Transverse colon (tissue), 4 donors: Measurements from ENCODE around the gene SF1. TPM values are rescaled to one million over a fixed set of nuclear protein-coding genes. Genes with fewer than 3 reads are reported as not detected.

Source experiments
- DNase-seq: peaks from one replicate; pipeline ENCODE4 v3.0.0-alpha.2; 2019
- H3K27ac ChIP-seq, 4 donors: fragments of 200-600 bp; sonication (generic); 2 replicates each; pipeline ENCODE4 v1.5.1; 2016 to 2018; ENCODE audit warnings: inconsistent platforms in 4 of 4
- H3K27me3 ChIP-seq: fragments of 200-600 bp; sonication (generic); 2 replicates; pipeline ENCODE4 v1.5.1; 2017; ENCODE audit warnings: inconsistent platforms
- H3K36me3 ChIP-seq, 4 donors: fragments of 200-600 bp; sonication (generic); 2 replicates each; pipeline ENCODE4 v1.5.1; 2017 to 2019; ENCODE audit warnings: inconsistent platforms in 4 of 4
- H3K4me1 ChIP-seq, 4 donors: fragments of 200-600 bp; sonication (generic); 2 replicates each; pipeline ENCODE4 v1.5.1; 2017 to 2020; ENCODE audit warnings: inconsistent platforms in 4 of 4
- H3K4me3 ChIP-seq, 4 donors: fragments of 200-600 bp; sonication (generic); 1 replicate in 1 of 4; 2 replicates in 3 of 4; pipeline versions ENCODE4 v1.5.1 to v1.6.1; 2017 to 2019; ENCODE audit warnings: inconsistent platforms in 4 of 4
- H3K9me3 ChIP-seq, 2 donors: fragments of 200-600 bp; sonication (generic); 2 replicates each; pipeline ENCODE4 v1.5.1; 2017 to 2019; ENCODE audit warnings: inconsistent platforms in 2 of 2
- EP300 ChIP-seq: sonication (generic); formaldehyde crosslinking; IDR thresholded peaks from one replicate; pipeline ENCODE4 v1.6.1; 2017; ENCODE audit warnings: antibody characterized with exemption, low read depth
- POLR2A ChIP-seq: fragments of 450-650 bp; IDR thresholded peaks from one replicate; pipeline ENCODE4 v1.6.1; 2016; ENCODE audit warnings: antibody characterized with exemption, mild to moderate bottlenecking, moderate library complexity
- POLR2AphosphoS5 ChIP-seq, 3 donors: sonication (generic); formaldehyde crosslinking; IDR thresholded peaks; one replicate each; pipeline ENCODE4 v1.6.1; 2016; ENCODE audit warnings: antibody characterized with exemption in 3 of 3
- WGBS, 2 donors: methylation state at CpG; one replicate each; pipeline ENCODE4 v1.1.5; 2018; ENCODE audit warnings: low coverage in 1 of 2; 5-methylcytosine and 5-hydroxymethylcytosine counted together
- in situ Hi-C, 4 donors: fragments of 200-750 bp; cut with MboI; loops; one replicate each; pipeline versions ENCODE4 v1.15.0 to v1.15.1; 2017; ENCODE audit warnings: low sequenced_read_pairs in 3 of 4, low pct_ligation_motif_present in 1 of 4, low pct_unique_long_range_greater_than_20kb in 1 of 4
- intact Hi-C: fragments of 100-400 bp; cut with DNase I; formaldehyde crosslinking; loops from one replicate; pipeline ENCODE4 v1.15.1; 2023; ENCODE audit warnings: low total_unique reads
- total RNA-seq, 4 donors: library from RNA; depleted of rRNA; stranded (reverse); fragments of >200 nt; gene quantifications; one replicate each; pipeline ENCODE4 v1.1.0, GENCODE V29; 2016
- TF ChIP-seq, protein P1 (sequence below), 5 experiments: fragments of 200-600 bp in 3 of 5; fragments of 450-650 bp in 2 of 5; sonication (generic) in 3 of 5; IDR thresholded peaks; 1 replicate in 2 of 5; 2 replicates in 3 of 5; pipeline ENCODE4 v1.5.1; 2016 to 2017; ENCODE audit warnings: antibody characterized with exemption in 5 of 5, inconsistent platforms in 3 of 5, mild to moderate bottlenecking in 2 of 5, moderate library complexity in 1 of 5

The SF1 gene
- total RNA-seq, 4 donors from 2014 or later: 196 to 458 (median 377) TPM

DNA sequence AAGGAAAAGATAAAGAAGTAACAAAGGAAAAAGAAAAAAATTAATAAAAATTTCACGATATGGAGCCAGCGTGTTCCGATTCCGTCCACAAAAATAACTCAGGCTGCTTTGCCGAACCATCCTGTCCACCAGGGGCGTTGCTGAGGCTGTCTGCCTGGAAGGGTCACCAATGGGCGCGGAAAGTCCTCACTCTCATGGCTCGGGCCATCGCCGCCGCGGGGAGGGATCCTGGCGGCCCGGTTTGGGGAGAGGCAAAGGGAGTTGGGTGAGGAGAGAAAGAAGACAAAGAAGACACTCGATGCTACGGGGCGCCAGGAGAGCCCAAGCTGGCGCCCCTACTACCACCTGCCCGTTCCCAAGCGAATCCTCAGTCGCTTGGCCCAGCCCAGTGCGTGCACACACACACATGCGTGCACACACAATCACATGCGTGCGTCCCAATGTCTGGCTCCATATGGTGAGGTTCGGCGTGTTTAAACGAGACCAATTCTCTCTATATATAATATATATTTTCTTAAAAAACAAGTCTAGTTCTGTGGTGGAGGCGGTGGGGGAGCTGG lies 13.0 kb downstream of the SF1 start:
- TF ChIP-seq POLR2A (no peak), POLR2AphosphoS5 (IDR thresholded peaks at IDR 0.05) (peak in 1 of 3 donors; percentile 12)
- intact Hi-C loops: no loop called here
- H3K9me3 ChIP-seq: no peaks in the 10 kb centered on the region
- H3K4me3 ChIP-seq: no peak overlapping the region
- in situ Hi-C loops: no loop called here
- peaks cover 11 to 44% (median 23%) of the 10 kb centered on the region in 4 donors for H3K4me1 ChIP-seq
- 89 to 90% methylated on average over 16 to 30 of the region's 30 CpGs for WGBS, 2 donors
- no peak for DNase-seq
- H3K27me3 ChIP-seq: no peaks in the 10 kb centered on the region
- peaks cover 0 to 66% (median 42%) of the 10 kb centered on the region in 4 donors for H3K36me3 ChIP-seq
- peak overlapping the region in 2 of 4 donors; percentile 2 to 76 for H3K27ac ChIP-seq

DNA sequence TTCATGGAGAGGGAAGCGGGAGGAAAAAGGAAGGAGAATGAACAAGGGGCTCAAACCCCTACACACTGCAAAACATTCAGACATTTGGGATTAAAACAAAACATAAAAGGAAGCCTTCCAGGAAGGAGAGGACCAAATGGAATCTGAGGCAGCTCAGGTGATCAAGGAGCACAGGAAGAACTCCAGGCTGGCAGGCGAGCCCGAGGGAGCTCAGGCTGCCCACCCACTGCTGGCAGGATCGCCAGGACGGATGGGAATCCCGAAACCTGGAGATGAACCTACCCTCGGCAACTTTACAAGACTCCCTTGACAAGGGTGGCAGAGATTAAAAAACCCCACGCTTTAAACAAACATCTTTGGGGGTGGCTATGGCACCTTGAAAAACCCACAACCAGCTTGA lies 13.6 kb downstream of the SF1 start:
- 80 to 86% methylated on average over 6 to 8 of the region's 8 CpGs for WGBS, 2 donors

DNA sequence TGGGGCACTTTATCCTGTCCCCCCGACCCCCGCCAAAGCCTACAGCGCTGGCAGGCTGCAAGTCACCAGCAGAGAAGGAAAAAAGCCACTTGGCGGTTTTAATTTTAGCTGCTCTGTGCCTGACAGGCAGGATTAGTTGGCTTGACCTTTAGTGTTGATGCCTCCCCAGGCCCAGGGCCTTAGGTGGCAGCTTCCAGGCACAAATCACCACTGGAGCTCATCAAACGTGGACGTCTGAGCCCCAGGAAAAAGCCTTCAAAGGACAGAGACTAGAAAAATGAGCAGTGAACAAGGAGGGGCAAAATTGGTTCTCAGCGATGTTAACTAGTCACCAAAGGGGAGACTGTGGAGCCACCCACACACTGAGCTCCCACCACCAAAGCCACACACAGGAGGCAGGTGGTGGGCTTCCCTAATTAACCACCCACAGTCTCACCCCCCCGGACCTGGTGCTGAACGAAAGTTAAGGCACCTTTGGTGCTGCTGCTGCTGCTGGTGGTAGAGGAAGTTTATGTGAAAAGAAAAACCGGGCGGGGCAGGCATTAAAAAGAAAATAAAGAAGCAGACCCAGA lies 14.2 kb downstream of the SF1 start:
- Histone ChIP-seq H3K27me3 (no peaks in the 10 kb centered on the region), H3K36me3 (peaks cover 0 to 53% (median 32%) of the 10 kb centered on the region in 4 donors), H3K4me1 (peaks cover 15 to 57% (median 26%) of the 10 kb centered on the region in 4 donors), H3K4me3 (no peak overlapping the region), H3K27ac (peak overlapping the region; percentile 58 to 78 (median 69)), H3K9me3 (no peaks in the 10 kb centered on the region)
- intact Hi-C loops: no loop called here
- no peak for TF ChIP-seq EP300
- TF ChIP-seq POLR2AphosphoS5 (IDR thresholded peaks at IDR 0.05): no peak
- TF ChIP-seq, protein P1, sequence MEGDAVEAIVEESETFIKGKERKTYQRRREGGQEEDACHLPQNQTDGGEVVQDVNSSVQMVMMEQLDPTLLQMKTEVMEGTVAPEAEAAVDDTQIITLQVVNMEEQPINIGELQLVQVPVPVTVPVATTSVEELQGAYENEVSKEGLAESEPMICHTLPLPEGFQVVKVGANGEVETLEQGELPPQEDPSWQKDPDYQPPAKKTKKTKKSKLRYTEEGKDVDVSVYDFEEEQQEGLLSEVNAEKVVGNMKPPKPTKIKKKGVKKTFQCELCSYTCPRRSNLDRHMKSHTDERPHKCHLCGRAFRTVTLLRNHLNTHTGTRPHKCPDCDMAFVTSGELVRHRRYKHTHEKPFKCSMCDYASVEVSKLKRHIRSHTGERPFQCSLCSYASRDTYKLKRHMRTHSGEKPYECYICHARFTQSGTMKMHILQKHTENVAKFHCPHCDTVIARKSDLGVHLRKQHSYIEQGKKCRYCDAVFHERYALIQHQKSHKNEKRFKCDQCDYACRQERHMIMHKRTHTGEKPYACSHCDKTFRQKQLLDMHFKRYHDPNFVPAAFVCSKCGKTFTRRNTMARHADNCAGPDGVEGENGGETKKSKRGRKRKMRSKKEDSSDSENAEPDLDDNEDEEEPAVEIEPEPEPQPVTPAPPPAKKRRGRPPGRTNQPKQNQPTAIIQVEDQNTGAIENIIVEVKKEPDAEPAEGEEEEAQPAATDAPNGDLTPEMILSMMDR (IDR thresholded peaks at IDR 0.05): no peak
- no peak for TF ChIP-seq POLR2A
- in situ Hi-C loops: no loop called here
- DNase-seq: no peak
- 38 to 56% methylated on average over 4 to 11 of the region's 11 CpGs for WGBS, 2 donors

More for the DNA sequence above, 13.6 kb downstream of the SF1 start:
- no peak for DNase-seq
- H3K4me3 ChIP-seq: no peak overlapping the region
- H3K36me3 ChIP-seq: peaks cover 0 to 60% (median 36%) of the 10 kb centered on the region in 4 donors
- peak overlapping the region; percentile 58 to 78 (median 69) for H3K27ac ChIP-seq
- H3K27me3 ChIP-seq: no peaks in the 10 kb centered on the region
- intact Hi-C loops (no loop called here), in situ Hi-C loops (no loop called here)
- TF ChIP-seq EP300 (no peak), POLR2A (no peak), POLR2AphosphoS5 (IDR thresholded peaks at IDR 0.05) (no peak)
- TF ChIP-seq, protein P1 (IDR thresholded peaks at IDR 0.05): no peak
- H3K4me1 ChIP-seq: peaks cover 15 to 50% (median 25%) of the 10 kb centered on the region in 4 donors
- H3K9me3 ChIP-seq: no peaks in the 10 kb centered on the region

DNA sequence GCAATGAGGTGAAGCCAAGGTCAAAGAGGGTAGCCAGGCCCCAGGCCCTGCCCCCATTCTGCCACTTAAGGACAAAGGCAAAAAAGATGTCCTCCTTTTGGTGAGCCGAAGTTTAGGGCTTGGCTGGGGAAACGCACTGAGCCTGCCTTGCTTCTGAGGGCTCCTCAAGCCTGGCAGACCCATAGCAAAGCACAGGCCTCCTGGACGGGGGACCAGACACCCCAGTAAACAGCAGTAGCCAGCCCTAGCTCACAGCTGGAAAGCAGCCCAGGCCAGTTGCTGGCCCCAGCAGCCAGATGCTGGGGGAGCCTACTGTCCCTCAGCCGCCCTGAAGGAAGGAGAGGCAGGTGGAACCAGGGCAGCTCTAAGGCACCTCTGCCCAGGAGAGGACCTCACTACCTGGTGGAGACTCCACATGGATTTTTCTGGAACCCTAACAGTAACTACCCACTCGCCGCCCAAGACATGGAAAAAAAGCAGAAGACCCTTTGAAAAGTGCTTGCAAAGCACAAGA lies 14.8 kb downstream of the SF1 start:
- TF ChIP-seq EP300 (no peak), POLR2A (no peak), POLR2AphosphoS5 (IDR thresholded peaks at IDR 0.05) (no peak)
- TF ChIP-seq, protein P1 (IDR thresholded peaks at IDR 0.05): no peak
- DNase-seq: no peak
- no peak overlapping the region for H3K4me3 ChIP-seq
- no peaks in the 10 kb centered on the region for H3K27me3 ChIP-seq
- peaks cover 0 to 48% (median 30%) of the 10 kb centered on the region in 4 donors for H3K36me3 ChIP-seq
- intact Hi-C loops (no loop called here), in situ Hi-C loops (no loop called here)
- H3K4me1 ChIP-seq: peaks cover 15 to 61% (median 27%) of the 10 kb centered on the region in 4 donors
- peak overlapping the region; percentile 58 to 78 (median 69) for H3K27ac ChIP-seq
- WGBS, 2 donors: 81% methylated on average over 6 of the region's 6 CpGs; no CpG with 5 or more reads in 1 of the 2 donors
- H3K9me3 ChIP-seq: no peaks in the 10 kb centered on the region
